WTC11 (cell line): ENCODE measurements around the gene GRIA4.

ENCODE experiments used
- CREB1 ChIP-seq: sonication (generic); formaldehyde crosslinking; IDR thresholded peaks from 2 replicates; pipeline ENCODE4 v1.8.0; 2023; ENCODE audit warnings: mild to moderate bottlenecking, missing genetic modification reagents
- NFATC4 ChIP-seq: fragments of 250-450 bp; sonication (Bioruptor Pico); IDR thresholded peaks from 2 replicates; pipeline ENCODE4 v1.9.0; 2021; ENCODE audit warnings: mild to moderate bottlenecking
- NR3C1 ChIP-seq: sonication (generic); formaldehyde crosslinking; conservative IDR thresholded peaks from 2 replicates; pipeline ENCODE4 v1.8.1; 2023; ENCODE audit warnings: low read depth, mild to moderate bottlenecking, missing genetic modification reagents
- RELA ChIP-seq: sonication (generic); formaldehyde crosslinking; IDR thresholded peaks from 2 replicates; pipeline ENCODE4 v1.8.1; 2022; ENCODE audit warnings: missing genetic modification reagents, mild to moderate bottlenecking, borderline replicate concordance
- SMAD3 ChIP-seq: sonication (generic); formaldehyde crosslinking; IDR thresholded peaks from 2 replicates; pipeline ENCODE4 v1.8.0; 2022; ENCODE audit warnings: missing genetic modification reagents, mild to moderate bottlenecking, borderline replicate concordance
- TEAD4 ChIP-seq: sonication (generic); formaldehyde crosslinking; IDR thresholded peaks from 2 replicates; pipeline ENCODE4 v1.8.0; 2022; ENCODE audit warnings: mild to moderate bottlenecking, missing genetic modification reagents
- ZBTB21 ChIP-seq: sonication (generic); formaldehyde crosslinking; IDR thresholded peaks from 2 replicates; pipeline ENCODE4 v1.8.1; 2023; ENCODE audit warnings: mild to moderate bottlenecking, missing genetic modification reagents, borderline replicate concordance
- ZNF219 ChIP-seq: sonication (generic); formaldehyde crosslinking; IDR thresholded peaks from 2 replicates; pipeline ENCODE4 v1.8.0; 2023; ENCODE audit warnings: missing genetic modification reagents, mild to moderate bottlenecking, borderline replicate concordance
- ZNF423 ChIP-seq: fragments of 250-450 bp; sonication (Bioruptor Pico); IDR thresholded peaks from 2 replicates; pipeline ENCODE4 v2.1.2; 2022; ENCODE audit warnings: mild to moderate bottlenecking, moderate library complexity
- TF ChIP-seq, protein P1 (sequence below): fragments of 200-600 bp; IDR thresholded peaks from 2 replicates; pipeline ENCODE4 v1.8.0; 2022; ENCODE audit warnings: antibody characterized with exemption
- TF ChIP-seq, protein P2 (sequence below): sonication (generic); formaldehyde crosslinking; conservative IDR thresholded peaks from 2 replicates; pipeline ENCODE4 v1.8.1; 2022; ENCODE audit warnings: mild to moderate bottlenecking, missing genetic modification reagents
- TF ChIP-seq, protein P3 (sequence below): sonication (generic); formaldehyde crosslinking; IDR thresholded peaks from 2 replicates; pipeline ENCODE4 v1.8.0; 2022; ENCODE audit warnings: mild to moderate bottlenecking, missing genetic modification reagents
- TF ChIP-seq, protein P4 (sequence below): sonication (generic); formaldehyde crosslinking; IDR thresholded peaks from 2 replicates; pipeline ENCODE4 v1.8.1; 2022; ENCODE audit warnings: missing genetic modification reagents, borderline replicate concordance
- TF ChIP-seq, protein P5 (sequence below): sonication (generic); formaldehyde crosslinking; IDR thresholded peaks from 2 replicates; pipeline ENCODE4 v1.8.1; 2023; ENCODE audit warnings: mild to moderate bottlenecking, missing genetic modification reagents, moderate library complexity

DNA sequence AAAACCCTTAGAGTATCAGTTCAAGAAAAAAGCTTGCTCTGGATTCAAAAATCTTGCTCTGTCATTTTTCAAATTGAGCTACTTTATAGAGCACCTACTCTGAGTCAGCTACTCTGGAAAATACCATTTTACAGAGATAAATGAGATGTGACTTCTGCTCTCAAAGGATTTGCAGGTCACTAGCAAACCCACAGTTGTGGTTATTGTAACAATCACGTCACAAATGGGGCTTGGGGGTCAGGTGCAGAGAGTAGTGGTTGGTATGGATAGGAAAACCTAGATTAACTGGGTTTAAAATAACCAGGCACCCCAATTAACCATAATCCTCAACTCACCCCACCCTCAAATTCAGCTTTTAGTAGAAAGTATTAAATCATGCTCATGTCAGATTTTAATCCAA lies 359.9 kb downstream of the GRIA4 start:
- TF ChIP-seq, protein P1, sequence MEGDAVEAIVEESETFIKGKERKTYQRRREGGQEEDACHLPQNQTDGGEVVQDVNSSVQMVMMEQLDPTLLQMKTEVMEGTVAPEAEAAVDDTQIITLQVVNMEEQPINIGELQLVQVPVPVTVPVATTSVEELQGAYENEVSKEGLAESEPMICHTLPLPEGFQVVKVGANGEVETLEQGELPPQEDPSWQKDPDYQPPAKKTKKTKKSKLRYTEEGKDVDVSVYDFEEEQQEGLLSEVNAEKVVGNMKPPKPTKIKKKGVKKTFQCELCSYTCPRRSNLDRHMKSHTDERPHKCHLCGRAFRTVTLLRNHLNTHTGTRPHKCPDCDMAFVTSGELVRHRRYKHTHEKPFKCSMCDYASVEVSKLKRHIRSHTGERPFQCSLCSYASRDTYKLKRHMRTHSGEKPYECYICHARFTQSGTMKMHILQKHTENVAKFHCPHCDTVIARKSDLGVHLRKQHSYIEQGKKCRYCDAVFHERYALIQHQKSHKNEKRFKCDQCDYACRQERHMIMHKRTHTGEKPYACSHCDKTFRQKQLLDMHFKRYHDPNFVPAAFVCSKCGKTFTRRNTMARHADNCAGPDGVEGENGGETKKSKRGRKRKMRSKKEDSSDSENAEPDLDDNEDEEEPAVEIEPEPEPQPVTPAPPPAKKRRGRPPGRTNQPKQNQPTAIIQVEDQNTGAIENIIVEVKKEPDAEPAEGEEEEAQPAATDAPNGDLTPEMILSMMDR = no peak
- TF ChIP-seq, protein P2, sequence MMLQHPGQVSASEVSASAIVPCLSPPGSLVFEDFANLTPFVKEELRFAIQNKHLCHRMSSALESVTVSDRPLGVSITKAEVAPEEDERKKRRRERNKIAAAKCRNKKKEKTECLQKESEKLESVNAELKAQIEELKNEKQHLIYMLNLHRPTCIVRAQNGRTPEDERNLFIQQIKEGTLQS (CRISPR knock-in tag) = no peak
- TF ChIP-seq ZBTB21 (no peak), ZNF423 (CRISPR knock-in tag) (no peak), NFATC4 (CRISPR knock-in tag) (no peak), SMAD3 (no peak), ZNF219 (CRISPR knock-in tag) (no peak), TEAD4 (CRISPR knock-in tag) (no peak), NR3C1 (no peak), CREB1 (CRISPR knock-in tag) (no peak), RELA (no peak)
- TF ChIP-seq, protein P3, sequence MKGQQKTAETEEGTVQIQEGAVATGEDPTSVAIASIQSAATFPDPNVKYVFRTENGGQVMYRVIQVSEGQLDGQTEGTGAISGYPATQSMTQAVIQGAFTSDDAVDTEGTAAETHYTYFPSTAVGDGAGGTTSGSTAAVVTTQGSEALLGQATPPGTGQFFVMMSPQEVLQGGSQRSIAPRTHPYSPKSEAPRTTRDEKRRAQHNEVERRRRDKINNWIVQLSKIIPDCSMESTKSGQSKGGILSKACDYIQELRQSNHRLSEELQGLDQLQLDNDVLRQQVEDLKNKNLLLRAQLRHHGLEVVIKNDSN (CRISPR knock-in tag) = no peak
- TF ChIP-seq, protein P4, sequence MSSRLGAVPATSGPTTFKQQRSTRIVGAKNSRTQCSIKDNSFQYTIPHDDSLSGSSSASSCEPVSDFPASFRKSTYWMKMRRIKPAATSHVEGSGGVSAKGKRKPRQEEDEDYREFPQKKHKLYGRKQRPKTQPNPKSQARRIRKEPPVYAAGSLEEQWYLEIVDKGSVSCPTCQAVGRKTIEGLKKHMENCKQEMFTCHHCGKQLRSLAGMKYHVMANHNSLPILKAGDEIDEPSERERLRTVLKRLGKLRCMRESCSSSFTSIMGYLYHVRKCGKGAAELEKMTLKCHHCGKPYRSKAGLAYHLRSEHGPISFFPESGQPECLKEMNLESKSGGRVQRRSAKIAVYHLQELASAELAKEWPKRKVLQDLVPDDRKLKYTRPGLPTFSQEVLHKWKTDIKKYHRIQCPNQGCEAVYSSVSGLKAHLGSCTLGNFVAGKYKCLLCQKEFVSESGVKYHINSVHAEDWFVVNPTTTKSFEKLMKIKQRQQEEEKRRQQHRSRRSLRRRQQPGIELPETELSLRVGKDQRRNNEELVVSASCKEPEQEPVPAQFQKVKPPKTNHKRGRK (CRISPR knock-in tag) = no peak
- TF ChIP-seq, protein P5, sequence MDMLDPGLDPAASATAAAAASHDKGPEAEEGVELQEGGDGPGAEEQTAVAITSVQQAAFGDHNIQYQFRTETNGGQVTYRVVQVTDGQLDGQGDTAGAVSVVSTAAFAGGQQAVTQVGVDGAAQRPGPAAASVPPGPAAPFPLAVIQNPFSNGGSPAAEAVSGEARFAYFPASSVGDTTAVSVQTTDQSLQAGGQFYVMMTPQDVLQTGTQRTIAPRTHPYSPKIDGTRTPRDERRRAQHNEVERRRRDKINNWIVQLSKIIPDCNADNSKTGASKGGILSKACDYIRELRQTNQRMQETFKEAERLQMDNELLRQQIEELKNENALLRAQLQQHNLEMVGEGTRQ (CRISPR knock-in tag) = no peak
